ENCODE measurements around the gene FIGNL2. TPM values are rescaled to one million over a fixed set of nuclear protein-coding genes. Genes with fewer than 3 reads are reported as not detected.

Gene FIGNL2
- total and polyA plus RNA-seq, 2 experiments from 2014 or later: 1.1 to 5.2 TPM

- H3K27ac ChIP-seq (ENCODE audit: low read depth): no peak overlapping the region
- no peak overlapping the region for H2AFZ ChIP-seq
- no peaks in the 10 kb centered on the region; the same call in 1 of the 2 replicates for H3K4me1 ChIP-seq (ENCODE audit: insufficient read depth)
- H3K4me1 Mint-ChIP-seq: peaks cover 7% of the 10 kb centered on the region
- no peak overlapping the region for H3K4me2 ChIP-seq
- no peaks in the 10 kb centered on the region; the same call in 1 of the 2 replicates for H3K36me3 ChIP-seq (ENCODE audit: insufficient read depth)
- DNase-seq (ENCODE audit: low spot score): no peak
- H3K27me3 Mint-ChIP-seq (ENCODE audit: insufficient read depth, low read depth, poor library complexity): peaks cover 17% of the 10 kb centered on the region
- no peak overlapping the region for H3K4me3 ChIP-seq
- ATAC-seq: no peak
- H3K9me3 Mint-ChIP-seq: no peaks in the 10 kb centered on the region
- H3K79me2 ChIP-seq (replicated peaks; ENCODE audit: insufficient read depth): no peaks in the 10 kb centered on the region
- no peak overlapping the region for H3K27ac Mint-ChIP-seq
- peaks cover 4% of the 10 kb centered on the region; the same call in 1 of the 2 replicates for H4K20me1 ChIP-seq (replicated peaks; ENCODE audit: insufficient read depth)
- no peak overlapping the region for H3K4me3 Mint-ChIP-seq
- peaks cover 18% of the 10 kb centered on the region for H3K27me3 ChIP-seq (ENCODE audit: insufficient read depth)
- no peaks in the 10 kb centered on the region; the same call in 2 of the 3 replicates for H3K36me3 Mint-ChIP-seq (ENCODE audit: low read depth)
- no peak for TF ChIP-seq ZNF114 (CRISPR knock-in tag; IDR thresholded peaks at IDR 0.05)
- no peak for TF ChIP-seq EZH2 (IDR thresholded peaks at IDR 0.05; ENCODE audit: low read depth, unreplicated experiment)
- TF ChIP-seq CREB1 (CRISPR knock-in tag; IDR thresholded peaks at IDR 0.05; ENCODE audit: low read depth): no peak
- no peak for TF ChIP-seq ZNF462 (CRISPR knock-in tag; IDR thresholded peaks at IDR 0.05)
- no peaks in the 10 kb centered on the region for H3K9me2 ChIP-seq (ENCODE audit: insufficient read depth)
- H3F3A ChIP-seq (replicated peaks; ENCODE audit: low read depth): peaks cover 8% of the 10 kb centered on the region; the same call in 1 of the 2 replicates
These were observed 39.3 kb downstream of the FIGNL2 start for GRCh38 chr12:51809193-51809592.

GRCh38 chr12:51806896-51807295, 41.6 kb downstream of the FIGNL2 start:
- Mint-ChIP-seq H3K4me3 (no peak overlapping the region), H3K9me3 (no peaks in the 10 kb centered on the region), H3K27ac (no peak overlapping the region; the same call in 1 of the 2 replicates), H3K36me3 (ENCODE audit: low read depth) (no peaks in the 10 kb centered on the region; the same call in 2 of the 3 replicates), H3K4me1 (peaks cover 8% of the 10 kb centered on the region; the same call in 2 of the 3 replicates), H3K27me3 (ENCODE audit: insufficient read depth, low read depth, poor library complexity) (peaks cover 6% of the 10 kb centered on the region)
- DNase-seq (ENCODE audit: low spot score): no peak
- H3K4me3 ChIP-seq: no peak overlapping the region
- no peaks in the 10 kb centered on the region; the same call in 1 of the 2 replicates for H3K36me3 ChIP-seq (ENCODE audit: insufficient read depth)
- H3K4me1 ChIP-seq (ENCODE audit: insufficient read depth): no peaks in the 10 kb centered on the region
- H3K27ac ChIP-seq (ENCODE audit: low read depth): no peak overlapping the region
- H4K20me1 ChIP-seq (replicated peaks; ENCODE audit: insufficient read depth): peaks cover 4% of the 10 kb centered on the region; the same call in 1 of the 2 replicates
- no peaks in the 10 kb centered on the region for H3K79me2 ChIP-seq (replicated peaks; ENCODE audit: insufficient read depth)
- no peaks in the 10 kb centered on the region for H3K9me2 ChIP-seq (ENCODE audit: insufficient read depth)
- ATAC-seq: no peak
- no peaks in the 10 kb centered on the region for H3F3A ChIP-seq (replicated peaks; ENCODE audit: low read depth)
- no peak overlapping the region for H2AFZ ChIP-seq
- TF ChIP-seq CREB1 (CRISPR knock-in tag; IDR thresholded peaks at IDR 0.05; ENCODE audit: low read depth): no peak
- no peak for TF ChIP-seq POLR2AphosphoS5 (IDR thresholded peaks at IDR 0.05; ENCODE audit: low read depth)
- TF ChIP-seq REST (IDR thresholded peaks at IDR 0.05; ENCODE audit: unreplicated experiment): no peak
- TF ChIP-seq EZH2 (IDR thresholded peaks at IDR 0.05; ENCODE audit: low read depth, unreplicated experiment): no peak
- H3K27me3 ChIP-seq (ENCODE audit: insufficient read depth): no peaks in the 10 kb centered on the region
- H3K4me2 ChIP-seq: no peak overlapping the region
